Measurements from ENCODE around the gene PTGDS.

The PTGDS gene

GRCh38 chr9:136944519-136945332 lies 32.6 kb upstream of the PTGDS start, which contains the start of the genes C8G and FBXW5:
Gene C8G (plus strand): TSS chr9:136945243. CDS start chr9:136945321, 78 bp downstream.
Gene FBXW5 (minus strand): TSS chr9:136944738. CDS start chr9:136944083, 655 bp downstream.
- peak within 1 kb of the TSS; percentile 90 for H3K27ac ChIP-seq (ENCODE audit: extremely low read depth, low read depth, low read length)
- peak within 1 kb of the TSS; percentile 51 for H3K4me3 ChIP-seq (ENCODE audit: low read depth, low read length)
- CTCF ChIA-PET = interaction anchor here (0.6 to 5.7 kb wide), 20 partner anchors 8 to 282 kb away, joined by 3 to 119 read pairs (median 4); partner anchors contain the start of genes RNF224 and TRAF2
- peaks cover 0 to 37% of the 10 kb centered on the region in 2 experiments; a peak in 1 of 3 replicates for H3K36me3 ChIP-seq (ENCODE audit: control insufficient read depth in 2 of 2, insufficient read depth in 1 of 2, low read length in 2 of 2)
- H3K4me1 ChIP-seq (ENCODE audit: control insufficient read depth, insufficient read depth, low read length) = no peaks in the 10 kb centered on the region
- POLR2A ChIA-PET = interaction anchor here (0.6 to 0.9 kb wide), 3 partner anchors 47 to 1164 kb away, joined by 3 to 4 read pairs (median 3); partner anchors contain the start of genes PAXX and TMEM141
- H3K9me3 ChIP-seq (ENCODE audit: control insufficient read depth, insufficient read depth, low read depth, low read length) = no peaks in the 10 kb centered on the region
- TF ChIP-seq YY2 (tag by site-specific recombination; IDR thresholded peaks at IDR 0.05) = no peak
- peak; percentile 55 for TF ChIP-seq HIC1 (tag by site-specific recombination; IDR thresholded peaks at IDR 0.05)
- TF ChIP-seq GLI2 (tag by site-specific recombination; IDR thresholded peaks at IDR 0.05; ENCODE audit: borderline replicate concordance, low read depth) = no peak
- TF ChIP-seq KLF16 (tag by site-specific recombination; IDR thresholded peaks at IDR 0.05) = no peak
- no peak for TF ChIP-seq ZNF23 (tag by site-specific recombination; IDR thresholded peaks at IDR 0.05; ENCODE audit: borderline replicate concordance)
- no peak for TF ChIP-seq FEZF1 (tag by site-specific recombination; IDR thresholded peaks at IDR 0.05)
- no peak for TF ChIP-seq ZNF112 (tag by site-specific recombination; IDR thresholded peaks at IDR 0.05)
- no peak for TF ChIP-seq ZNF777 (tag by site-specific recombination; IDR thresholded peaks at IDR 0.05; ENCODE audit: borderline replicate concordance)
- no peak for TF ChIP-seq ZNF19 (tag by site-specific recombination; IDR thresholded peaks at IDR 0.05; ENCODE audit: low read depth)
- TF ChIP-seq PBX3 (CRISPR knock-in tag; IDR thresholded peaks at IDR 0.05) = no peak
- TF ChIP-seq ZBTB1 (tag by site-specific recombination; IDR thresholded peaks at IDR 0.05) = peak; percentile 70
- no peak; the same call in 1 of the 2 replicates for TF ChIP-seq ZSCAN30 (tag by site-specific recombination; IDR thresholded peaks at IDR 0.05)
- TF ChIP-seq SCRT1 (tag by site-specific recombination; IDR thresholded peaks at IDR 0.05; ENCODE audit: borderline replicate concordance) = no peak
- no peak for TF ChIP-seq TCF7L2 (IDR thresholded peaks at IDR 0.05; ENCODE audit: borderline replicate concordance, low read depth, low read length)
- no peak for TF ChIP-seq ZNF280C (tag by site-specific recombination; IDR thresholded peaks at IDR 0.05)
- TF ChIP-seq ZNF596 (tag by site-specific recombination; IDR thresholded peaks at IDR 0.05) = no peak
- no peak for TF ChIP-seq KLF17 (tag by site-specific recombination; IDR thresholded peaks at IDR 0.05)
- TF ChIP-seq ZSCAN4 (tag by site-specific recombination; IDR thresholded peaks at IDR 0.05) = no peak
- no peak for TF ChIP-seq ZNF624 (tag by site-specific recombination; IDR thresholded peaks at IDR 0.05)
- TF ChIP-seq GFI1B (tag by site-specific recombination; IDR thresholded peaks at IDR 0.05) = no peak
- TF ChIP-seq ZSCAN16 (tag by site-specific recombination; IDR thresholded peaks at IDR 0.05) = no peak
- TF ChIP-seq ZNF202 (tag by site-specific recombination; IDR thresholded peaks at IDR 0.05; ENCODE audit: borderline replicate concordance) = no peak
- TF ChIP-seq ZNF133 (tag by site-specific recombination; IDR thresholded peaks at IDR 0.05) = no peak
- TF ChIP-seq PATZ1 (tag by site-specific recombination; IDR thresholded peaks at IDR 0.05) = peak; percentile 46; the same call in 1 of the 2 replicates
- no peak for TF ChIP-seq ZNF449 (tag by site-specific recombination; IDR thresholded peaks at IDR 0.05)

Measured in HEK293 (cell line).